ENCODE data around the gene HDAC9. TPM values are rescaled to one million over a fixed set of nuclear protein-coding genes. Genes with fewer than 3 reads are reported as not detected.

Gene HDAC9
- total and polyA plus RNA-seq, 2 experiments from 2014 or later, result 32.7 to 101 TPM

DNA sequence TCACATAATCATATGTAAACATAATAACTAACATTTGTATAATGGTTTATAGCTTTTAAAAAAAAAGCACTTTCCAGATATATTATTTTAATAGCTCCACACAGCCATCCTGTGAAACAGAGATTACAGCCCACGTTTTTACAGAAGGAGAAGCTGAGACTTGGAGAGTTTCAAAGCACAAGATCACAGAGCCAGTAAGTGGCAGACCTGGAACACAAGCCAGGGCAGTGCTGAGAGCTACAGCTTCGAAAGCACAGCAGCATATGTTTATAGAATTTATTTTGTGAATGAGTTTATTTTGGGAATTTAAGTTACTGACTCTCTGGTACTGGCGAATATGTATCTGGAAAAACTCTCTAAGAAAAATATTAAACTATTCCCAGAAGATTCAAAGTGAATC is 149.4 kb downstream of the HDAC9 start:
- H3K4me1 ChIP-seq (ENCODE audit: low read depth), result no peaks in the 10 kb centered on the region

GRCh38 chr7:18647582-18647981 is 152.0 kb downstream of the HDAC9 start:
- TF ChIP-seq CTCF (IDR thresholded peaks at IDR 0.05; ENCODE audit: low read depth, low read length), result no peak
- DNase-seq (ENCODE audit: low read depth in 1 of 2, low spot score in 1 of 2), result no peak
- Histone ChIP-seq H3K36me3 (peaks cover 26% of the 10 kb centered on the region), H3K4me3 (no peak overlapping the region), H3K27me3 (no peaks in the 10 kb centered on the region), H3K9me3 (ENCODE audit: low read depth) (no peaks in the 10 kb centered on the region), H3K27ac (no peak overlapping the region), H3K4me1 (ENCODE audit: low read depth) (no peaks in the 10 kb centered on the region)

More for the DNA sequence above, 149.4 kb downstream of the HDAC9 start:
- no peak for TF ChIP-seq CTCF (IDR thresholded peaks at IDR 0.05; ENCODE audit: low read depth, low read length)
- Histone ChIP-seq H3K27ac (no peak overlapping the region), H3K9me3 (ENCODE audit: low read depth) (no peaks in the 10 kb centered on the region), H3K4me3 (no peak overlapping the region), H3K27me3 (no peaks in the 10 kb centered on the region), H3K36me3 (peaks cover 26% of the 10 kb centered on the region)
- no peak for DNase-seq (ENCODE audit: low read depth in 1 of 2, low spot score in 1 of 2)

GRCh38 chr7:18648849-18649758 is 153.6 kb downstream of the HDAC9 start:
- no peak overlapping the region for H3K4me3 ChIP-seq
- no peaks in the 10 kb centered on the region for H3K4me1 ChIP-seq (ENCODE audit: low read depth)
- no peaks in the 10 kb centered on the region for H3K27me3 ChIP-seq
- DNase-seq (ENCODE audit: low read depth in 1 of 2, low spot score in 1 of 2), result no peak
- TF ChIP-seq CTCF (IDR thresholded peaks at IDR 0.05; ENCODE audit: low read depth, low read length), result no peak
- no peaks in the 10 kb centered on the region for H3K9me3 ChIP-seq (ENCODE audit: low read depth)
- no peak overlapping the region for H3K27ac ChIP-seq
- peaks cover 26% of the 10 kb centered on the region for H3K36me3 ChIP-seq

- no peak for DNase-seq (ENCODE audit: low read depth in 1 of 2, low spot score in 1 of 2)
- H3K36me3 ChIP-seq, result peaks cover 22% of the 10 kb centered on the region
Observed at GRCh38 chr7:18653381-18654155, 158.0 kb downstream of the HDAC9 start.

More at GRCh38 chr7:18653381-18654155, 158.0 kb downstream of the HDAC9 start:
- Histone ChIP-seq H3K27ac (no peak overlapping the region), H3K27me3 (no peaks in the 10 kb centered on the region), H3K4me1 (ENCODE audit: low read depth) (no peaks in the 10 kb centered on the region), H3K4me3 (no peak overlapping the region), H3K9me3 (ENCODE audit: low read depth) (no peaks in the 10 kb centered on the region)
- TF ChIP-seq CTCF (IDR thresholded peaks at IDR 0.05; ENCODE audit: low read depth, low read length), result no peak
